ENCODE results near the gene RASAL2. TPM values are rescaled to one million over a fixed set of nuclear protein-coding genes. Genes with fewer than 3 reads are reported as not detected.

RASAL2 gene
- total RNA-seq, 2 donors from 2014 or later = 9.9 to 20.4 TPM

- intact Hi-C loops (cut with DNase I) = no loop called here
- H3K27ac ChIP-seq = no peak overlapping the region
- TF ChIP-seq CTCF (IDR thresholded peaks at IDR 0.05) (peak; percentile 85 to 94 (median 90)), POLR2A (IDR thresholded peaks at IDR 0.05) (no peak)
- DNase-seq (peak; percentile 82 to 90 (median 86)), ATAC-seq (peak; percentile 76)
- no peaks in the 10 kb centered on the region for H3K27me3 ChIP-seq
- peaks cover 22% of the 10 kb centered on the region for H3K4me1 ChIP-seq
- no peak overlapping the region for H3K4me3 ChIP-seq
- H3K36me3 ChIP-seq (replicated peaks in 1 of 2; ENCODE audit: insufficient read depth in 1 of 2, low read depth in 2 of 2) = no peaks in the 10 kb centered on the region
- no peaks in the 10 kb centered on the region for H3K9me3 ChIP-seq
- WGBS, 2 donors = 9 to 17% methylated on average over 11 to 13 of the region's 13 CpGs
Measured at GRCh38 chr1:178532392-178532791, 438.5 kb downstream of the RASAL2 start.

GRCh38 chr1:178533121-178533946 lies 439.4 kb downstream of the RASAL2 start:
- H3K36me3 ChIP-seq (replicated peaks in 1 of 2; ENCODE audit: insufficient read depth in 1 of 2, low read depth in 2 of 2) = no peaks in the 10 kb centered on the region
- no peak for DNase-seq
- no peak overlapping the region for H3K4me3 ChIP-seq
- ATAC-seq = no peak
- H3K27me3 ChIP-seq = no peaks in the 10 kb centered on the region
- no peak overlapping the region for H3K27ac ChIP-seq
- no peaks in the 10 kb centered on the region for H3K9me3 ChIP-seq
- WGBS, 2 donors = 51 to 57% methylated on average over 9 of the region's 9 CpGs
- intact Hi-C loops (cut with DNase I) = no loop called here
- no peak for TF ChIP-seq CTCF (IDR thresholded peaks at IDR 0.05)
- no peak for TF ChIP-seq POLR2A (IDR thresholded peaks at IDR 0.05)
- H3K4me1 ChIP-seq = peaks cover 30% of the 10 kb centered on the region

Small RNA genes within 50 kb of the gene (small RNA-seq; reads per million reads assigned to genes)
- gene RF00017 = not detected

Other genes with a start within 250 kb of the RASAL2 start
- gene SEC16B, start 124.0 kb upstream of the RASAL2 start, total RNA-seq = 10 to 100 TPM; 11.2 to 37.6 TPM